Uterus (tissue), 4 donors: ENCODE measurements around the gene RNF183. TPM values are rescaled to one million over a fixed set of nuclear protein-coding genes. Genes with fewer than 3 reads are reported as not detected.
"Not testable (repeated sequence)": the region's sequence is repeated elsewhere in the genome, so short reads cannot be mapped to it uniquely, and the experiment has no call there.

Source experiments
- DNase-seq, 2 donors: peaks; one replicate each; pipeline ENCODE4 v3.0.0-alpha.2; 2019 to 2020
- H3K27ac ChIP-seq, 2 donors: fragments of 200-600 bp; sonication (generic); 1 replicate in 1 of 2; 2 replicates in 1 of 2; pipeline ENCODE4 v1.5.1; 2016 to 2018
- H3K27me3 ChIP-seq, 2 donors: fragments of 200-600 bp; sonication (generic); one replicate each; pipeline ENCODE4 v1.5.1; 2018 to 2019; ENCODE audit warnings: control low read depth in 1 of 2
- H3K36me3 ChIP-seq, 2 donors: fragments of 200-600 bp; sonication (generic); one replicate each; pipeline ENCODE4 v1.5.1; 2019; ENCODE audit warnings: control low read depth in 1 of 2
- H3K4me1 ChIP-seq, 2 donors: fragments of 200-600 bp; sonication (generic); one replicate each; pipeline ENCODE4 v1.5.1; 2018 to 2019; ENCODE audit warnings: control low read depth in 1 of 2
- H3K4me3 ChIP-seq, 2 donors: fragments of 200-600 bp; sonication (generic); 1 replicate in 1 of 2; 2 replicates in 1 of 2; pipeline ENCODE4 v1.5.1; 2018 to 2019; ENCODE audit warnings: mild to moderate bottlenecking in 1 of 2
- H3K9me3 ChIP-seq, 2 donors: fragments of 200-600 bp; sonication (generic); one replicate each; pipeline ENCODE4 v1.5.1; 2019; ENCODE audit warnings: control low read depth in 1 of 2
- POLR2A ChIP-seq, 2 donors: fragments of 450-650 bp; IDR thresholded peaks; one replicate each; pipeline ENCODE4 v1.6.1; 2016; ENCODE audit warnings: antibody characterized with exemption in 2 of 2, mild to moderate bottlenecking in 1 of 2, moderate library complexity in 1 of 2
- intact Hi-C: fragments of 100-400 bp; cut with DNase I; formaldehyde crosslinking; loops from one replicate; pipeline ENCODE4 v1.15.1; 2023; ENCODE audit warnings: low total_unique reads
- total RNA-seq, 4 donors: library from RNA; depleted of rRNA in 3 of 4; stranded (reverse); fragments of >200 nt in 3 of 4; gene quantifications; one replicate each; pipeline versions ENCODE4 v1.1.0 to v1.2.4, GENCODE V29; 2014 to 2023
- TF ChIP-seq, protein P1 (sequence below), 4 experiments: fragments of 200-600 bp in 2 of 4; fragments of 450-650 bp in 2 of 4; sonication (generic) in 2 of 4; IDR thresholded peaks; one replicate each; pipeline ENCODE4 v1.5.1; 2016 to 2019; ENCODE audit warnings: antibody characterized with exemption in 4 of 4, mild to moderate bottlenecking in 2 of 4, moderate library complexity in 1 of 4
- donor health status: DM: yes; HTN: yes; CAD: no.

The RNF183 gene
- total RNA-seq, 4 donors from 2014 or later: 0.35 to 0.82 TPM; not detected in 2

GRCh38 chr9:113255438-113255837, 47.7 kb downstream of the RNF183 start:
- TF ChIP-seq, protein P1, sequence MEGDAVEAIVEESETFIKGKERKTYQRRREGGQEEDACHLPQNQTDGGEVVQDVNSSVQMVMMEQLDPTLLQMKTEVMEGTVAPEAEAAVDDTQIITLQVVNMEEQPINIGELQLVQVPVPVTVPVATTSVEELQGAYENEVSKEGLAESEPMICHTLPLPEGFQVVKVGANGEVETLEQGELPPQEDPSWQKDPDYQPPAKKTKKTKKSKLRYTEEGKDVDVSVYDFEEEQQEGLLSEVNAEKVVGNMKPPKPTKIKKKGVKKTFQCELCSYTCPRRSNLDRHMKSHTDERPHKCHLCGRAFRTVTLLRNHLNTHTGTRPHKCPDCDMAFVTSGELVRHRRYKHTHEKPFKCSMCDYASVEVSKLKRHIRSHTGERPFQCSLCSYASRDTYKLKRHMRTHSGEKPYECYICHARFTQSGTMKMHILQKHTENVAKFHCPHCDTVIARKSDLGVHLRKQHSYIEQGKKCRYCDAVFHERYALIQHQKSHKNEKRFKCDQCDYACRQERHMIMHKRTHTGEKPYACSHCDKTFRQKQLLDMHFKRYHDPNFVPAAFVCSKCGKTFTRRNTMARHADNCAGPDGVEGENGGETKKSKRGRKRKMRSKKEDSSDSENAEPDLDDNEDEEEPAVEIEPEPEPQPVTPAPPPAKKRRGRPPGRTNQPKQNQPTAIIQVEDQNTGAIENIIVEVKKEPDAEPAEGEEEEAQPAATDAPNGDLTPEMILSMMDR (IDR thresholded peaks at IDR 0.05): no peak
- TF ChIP-seq POLR2A (IDR thresholded peaks at IDR 0.05): no peak
- H3K27ac ChIP-seq: no peak overlapping the region
- no peaks in the 10 kb centered on the region for H3K27me3 ChIP-seq
- no peak for DNase-seq
- no peak overlapping the region for H3K4me3 ChIP-seq
- H3K9me3 ChIP-seq: no peaks in the 10 kb centered on the region
- intact Hi-C loops: no loop called here
- no peaks in the 10 kb centered on the region for H3K4me1 ChIP-seq
- H3K36me3 ChIP-seq: no peaks in the 10 kb centered on the region

DNA sequence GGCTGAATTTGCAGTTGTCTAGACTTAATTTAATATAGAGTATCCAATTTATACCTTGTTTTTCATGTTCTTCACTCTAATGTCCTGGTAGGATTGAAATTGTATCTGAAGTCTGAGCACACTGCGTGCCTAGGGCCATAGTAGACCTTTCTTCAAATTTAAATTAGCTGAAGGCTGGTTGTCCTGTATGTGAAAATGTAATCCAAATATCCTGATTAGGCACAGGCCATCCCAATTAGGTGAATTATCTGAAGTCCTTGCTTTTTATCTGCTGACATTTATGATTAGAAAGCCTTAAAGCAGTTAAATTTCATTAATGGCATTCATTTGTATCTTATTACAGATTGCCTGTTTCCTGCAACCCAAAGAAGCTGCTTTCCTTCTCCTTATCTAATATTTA, 48.2 kb downstream of the RNF183 start:
- no peaks in the 10 kb centered on the region for H3K27me3 ChIP-seq
- intact Hi-C loops: no loop called here
- H3K36me3 ChIP-seq: no peaks in the 10 kb centered on the region
- no peak overlapping the region for H3K4me3 ChIP-seq
- H3K9me3 ChIP-seq: no peaks in the 10 kb centered on the region
- no peak for DNase-seq
- H3K4me1 ChIP-seq: no peaks in the 10 kb centered on the region
- TF ChIP-seq POLR2A (IDR thresholded peaks at IDR 0.05): no peak
- TF ChIP-seq, protein P1 (IDR thresholded peaks at IDR 0.05): no peak
- no peak overlapping the region for H3K27ac ChIP-seq

DNA sequence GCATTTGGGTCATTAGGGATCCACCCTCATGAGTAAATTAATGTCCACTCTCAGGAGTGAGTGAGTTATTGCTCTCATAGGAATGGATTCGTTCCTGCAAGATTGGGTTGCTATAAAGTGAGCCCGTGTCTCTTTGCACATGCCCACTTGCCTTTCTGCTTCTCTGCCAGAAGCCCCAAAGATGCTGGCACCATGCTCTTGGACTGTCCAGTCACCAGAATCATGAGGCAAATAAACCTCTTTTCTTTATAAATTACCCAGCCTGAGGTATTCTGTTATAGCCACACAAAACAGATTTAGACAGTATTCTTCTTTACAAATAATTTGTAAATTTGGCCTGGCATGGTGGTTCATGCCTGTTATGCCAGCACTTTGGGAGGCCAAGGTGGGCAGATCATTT, 52.4 kb downstream of the RNF183 start:
- no peak for TF ChIP-seq POLR2A (IDR thresholded peaks at IDR 0.05)
- TF ChIP-seq, protein P1 (IDR thresholded peaks at IDR 0.05): no peak

DNA sequence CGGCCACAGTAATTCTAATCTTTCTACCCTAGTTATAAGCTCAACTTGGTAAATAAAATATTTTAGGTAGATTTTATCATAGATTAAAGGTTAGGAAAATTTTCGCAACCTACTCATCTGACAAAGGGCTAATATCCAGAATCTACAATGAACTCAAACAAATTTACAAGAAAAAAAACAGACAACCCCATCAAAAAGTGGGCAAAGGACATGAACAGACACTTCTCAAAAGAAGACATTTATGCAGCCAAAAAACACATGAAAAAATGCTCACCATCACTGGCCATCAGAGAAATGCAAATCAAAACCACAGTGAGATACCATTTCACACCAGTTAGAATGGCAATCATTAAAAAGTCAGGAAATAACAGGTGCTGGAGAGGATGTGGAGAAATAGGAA, 53.5 kb downstream of the RNF183 start:
- H3K4me1 ChIP-seq, H3K4me3 ChIP-seq, H3K27me3 ChIP-seq, intact Hi-C loops, DNase-seq, H3K9me3 ChIP-seq, H3K36me3 ChIP-seq, H3K27ac ChIP-seq: not testable (repeated sequence)

More for the DNA sequence above, 52.4 kb downstream of the RNF183 start:
- Histone ChIP-seq H3K27me3 (no peaks in the 10 kb centered on the region), H3K9me3 (no peaks in the 10 kb centered on the region), H3K36me3 (no peaks in the 10 kb centered on the region), H3K27ac (no peak overlapping the region), H3K4me3 (no peak overlapping the region), H3K4me1 (no peaks in the 10 kb centered on the region)
- DNase-seq: no peak
- intact Hi-C loops: no loop called here

GRCh38 chr9:113247640-113248039, 55.5 kb downstream of the RNF183 start:
- TF ChIP-seq, protein P1 (IDR thresholded peaks at IDR 0.05): no peak
- TF ChIP-seq POLR2A (IDR thresholded peaks at IDR 0.05): no peak
- Histone ChIP-seq H3K9me3 (no peaks in the 10 kb centered on the region), H3K4me1 (no peaks in the 10 kb centered on the region), H3K4me3 (no peak overlapping the region), H3K36me3 (no peaks in the 10 kb centered on the region), H3K27ac (no peak overlapping the region), H3K27me3 (no peaks in the 10 kb centered on the region)
- intact Hi-C loops: no loop called here
- no peak for DNase-seq

Other genes starting within 250 kb of the RNF183 start
- gene ZFP37, start 246.7 kb downstream of the RNF183 start, total RNA-seq: 10 to 100 TPM in 1 of 4 donors, 1 to 10 TPM in 3; 3.8 to 17.2 (median 7.2) TPM
- gene SLC31A2, start 152.4 kb downstream of the RNF183 start, total RNA-seq: 10 to 100 TPM in 1 of 4 donors, 1 to 10 TPM in 3; 3.0 to 20.0 (median 7.4) TPM
- 10 to 100 TPM; 14.1 to 30.3 (median 23.1) TPM for gene FKBP15, start 82.1 kb downstream of the RNF183 start, total RNA-seq
- 10 to 100 TPM in 2 of 4 donors, 1 to 10 TPM in 1, under 1 TPM in 1; 0.51 to 20.6 (median 10.6) TPM for gene SLC31A1, start 81.8 kb downstream of the RNF183 start, total RNA-seq
- gene CDC26, start 27.8 kb downstream of the RNF183 start, total RNA-seq: 10 to 100 TPM; 16.9 to 30.9 (median 26.3) TPM
- 10 to 100 TPM in 3 of 4 donors, 1 to 10 TPM in 1; 5.9 to 30.2 (median 18.4) TPM for gene PRPF4, start 27.7 kb downstream of the RNF183 start, total RNA-seq
- 1 to 10 TPM in 3 of 4 donors, under 1 TPM in 1; 0.29 to 3.6 (median 2.8) TPM for gene WDR31, start 36.9 kb upstream of the RNF183 start, total RNA-seq
- gene BSPRY, start 46.2 kb upstream of the RNF183 start, total RNA-seq: 1 to 10 TPM in 1 of 4 donors, under 1 TPM in 1, not detected in 2; 0.40 to 1.9 TPM
- 10 to 100 TPM; 10.5 to 36.8 (median 20.4) TPM for gene HDHD3, start 73.6 kb upstream of the RNF183 start, total RNA-seq
- gene ALAD, start 97.9 kb upstream of the RNF183 start, total RNA-seq: 10 to 100 TPM in 3 of 4 donors, 1 to 10 TPM in 1; 1.5 to 26.6 (median 16.1) TPM
- 10 to 100 TPM in 3 of 4 donors, 1 to 10 TPM in 1; 6.5 to 46.4 (median 20.4) TPM for gene POLE3, start 107.3 kb upstream of the RNF183 start, total RNA-seq
- 1 to 10 TPM in 1 of 4 donors, under 1 TPM in 2, not detected in 1; 0.21 to 3.3 (median 0.58) TPM for gene C9orf43, start 107.4 kb upstream of the RNF183 start, total RNA-seq
- gene RGS3, start 160.4 kb upstream of the RNF183 start, total RNA-seq: 10 to 100 TPM; 16.2 to 75.6 (median 54.9) TPM